Keratinocyte (primary cell): ENCODE measurements around the gene NCF2. TPM values are rescaled to one million over a fixed set of nuclear protein-coding genes. Genes with fewer than 3 reads are reported as not detected.
A peak's percentile ranks its signal among the peaks of the same experiment; 100 is the strongest.

ENCODE experiments used
- DNase-seq: peaks from one replicate; pipeline ENCODE4 v3.0.0-alpha.2; 2011; ENCODE audit warnings: low read depth, missing footprints, low spot score
- FAIRE-seq: peaks from 2 replicates; lab custom pipeline; 2011; peaks lifted over from hg19 to GRCh38; lab: Jason Lieb, UNC
- H2AFZ ChIP-seq: 2 replicates; pipeline ENCODE4 v1.6.0; 2012; ENCODE audit warnings: low read length, control low read depth, inconsistent platforms; ENCODE audit not compliant: control insufficient read depth
- H3K27ac ChIP-seq: 2 replicates; pipeline ENCODE4 v1.5.1; 2011; ENCODE audit warnings: low read length; ENCODE audit not compliant: control insufficient read depth, insufficient read depth
- H3K27me3 ChIP-seq: 3 replicates; pipeline ENCODE4 v1.6.0; 2011; ENCODE audit warnings: low read length; ENCODE audit not compliant: control insufficient read depth, insufficient read depth; ENCODE audit errors: extremely low read depth
- H3K36me3 ChIP-seq, 2 experiments: 2 replicates in 1 of 2; 3 replicates in 1 of 2; pipeline ENCODE4 v1.5.1; 2011; ENCODE audit warnings: low read length in 2 of 2, mild to moderate bottlenecking in 1 of 2; ENCODE audit not compliant: control insufficient read depth in 2 of 2, insufficient read depth in 2 of 2; ENCODE audit errors: extremely low read depth in 1 of 2
- H3K4me1 ChIP-seq: 3 replicates; pipeline ENCODE4 v1.5.1; 2011; ENCODE audit warnings: low read length; ENCODE audit not compliant: control insufficient read depth, insufficient read depth; ENCODE audit errors: extremely low read depth
- H3K4me2 ChIP-seq: 3 replicates; pipeline ENCODE4 v1.6.0; 2011; ENCODE audit warnings: low read depth, low read length; ENCODE audit not compliant: control insufficient read depth, insufficient read depth; ENCODE audit errors: extremely low read depth
- H3K4me3 ChIP-seq, 3 experiments: fragments of 200-600 bp in 1 of 3; sonication (generic) in 1 of 3; 2 replicates in 2 of 3; 3 replicates in 1 of 3; pipeline ENCODE4 v1.5.1; 2011 to 2016; ENCODE audit warnings: low read length in 3 of 3, mild to moderate bottlenecking in 3 of 3, control low read depth in 2 of 3, inconsistent platforms in 1 of 3, low read depth in 1 of 3, mixed read lengths in 1 of 3, mixed run types in 1 of 3, moderate library complexity in 1 of 3; ENCODE audit not compliant: control insufficient read depth in 2 of 3, insufficient read depth in 2 of 3; ENCODE audit errors: extremely low read depth in 1 of 3
- H3K79me2 ChIP-seq: 2 replicates; pipeline ENCODE4 v1.6.0; 2012; ENCODE audit warnings: low read length; ENCODE audit not compliant: control insufficient read depth, insufficient read depth
- H3K9ac ChIP-seq: 3 replicates; pipeline ENCODE4 v1.6.0; 2011; ENCODE audit warnings: low read length; ENCODE audit not compliant: control insufficient read depth, insufficient read depth; ENCODE audit errors: extremely low read depth
- H3K9me1 ChIP-seq: 3 replicates; pipeline ENCODE4 v1.6.0; 2011; ENCODE audit warnings: low read length; ENCODE audit not compliant: control insufficient read depth, insufficient read depth; ENCODE audit errors: extremely low read depth
- H3K9me3 ChIP-seq: 2 replicates; pipeline ENCODE4 v1.5.1; 2012; ENCODE audit warnings: low read depth, low read length; ENCODE audit not compliant: control insufficient read depth
- H4K20me1 ChIP-seq: 3 replicates; pipeline ENCODE4 v1.6.0; 2011; ENCODE audit warnings: low read length; ENCODE audit not compliant: control insufficient read depth, insufficient read depth; ENCODE audit errors: extremely low read depth
- CTCF ChIP-seq, 3 experiments: IDR thresholded peaks in 1 of 3; conservative IDR thresholded peaks in 1 of 3; optimal IDR thresholded peaks in 1 of 3; 2 replicates in 2 of 3; 3 replicates in 1 of 3; pipeline versions ENCODE3 to v1.5.1; 2011; ENCODE audit warnings: low read length in 3 of 3, mild to moderate bottlenecking in 3 of 3, moderate library complexity in 2 of 3, control low read depth in 1 of 3, inconsistent platforms in 1 of 3; ENCODE audit not compliant: insufficient read depth in 2 of 3; ENCODE audit errors: extremely low read depth in 1 of 3
- EZH2 ChIP-seq: IDR thresholded peaks from one replicate; pipeline ENCODE4 v1.6.1; 2012; ENCODE audit warnings: inconsistent platforms, mild to moderate bottlenecking, low read length, moderate library complexity
- dilution Hi-C: fragments of 300-500 bp; cut with MboI; formaldehyde crosslinking; loops from one replicate; pipeline ENCODE4 v1.7.0; 2020; ENCODE audit warnings: low sequenced_read_pairs; ENCODE audit not compliant: extremely low pct_ligation_motif_present
- polyA plus RNA-seq, 5 experiments: library from polyadenylated mRNA; depleted of rRNA in 3 of 5; stranded (reverse) in 3 of 5; stranded (forward) in 1 of 5; unstranded in 1 of 5; fragments of >200 nt; gene quantifications; 1 replicate in 1 of 5; 2 replicates in 3 of 5; 3 replicates in 1 of 5; pipeline versions ENCODE4 v1.2.1 to v1.2.3, GENCODE V29; 2011 to 2012; ENCODE audit warnings: missing spikeins in 2 of 5, low read depth in 1 of 5, low replicate concordance in 1 of 5

The NCF2 gene
- polyA plus RNA-seq, 1 donor (not counting 4 experiments of a cell fraction or from before 2014, with no cell fraction given), result 9.2 TPM

DNA sequence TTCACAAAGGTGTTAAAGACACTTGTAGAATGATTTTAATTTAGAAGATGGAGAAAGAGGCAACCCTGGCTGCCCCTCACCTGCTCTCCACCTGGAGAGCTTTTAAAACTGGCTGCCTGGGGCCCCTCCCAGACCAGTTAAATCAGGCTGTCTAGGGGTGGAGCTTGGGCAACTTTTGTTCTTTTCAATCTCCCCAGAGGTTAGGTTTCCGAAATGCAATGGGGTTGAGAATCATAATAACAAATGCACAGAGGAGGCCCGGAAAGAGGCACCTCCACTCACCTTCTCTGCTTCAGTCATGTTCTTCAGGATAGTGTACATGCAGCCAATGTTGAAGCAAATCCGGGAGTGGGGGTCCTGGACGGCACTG lies 400 bp downstream of the NCF2 start:
- H3K36me3 ChIP-seq, result no peaks in the 10 kb centered on the region
- H3K4me3 ChIP-seq, result peak overlapping the region; percentile 30 to 54 (median 39)
- DNase-seq (no peak), FAIRE-seq (no peak)
- peak overlapping the region; percentile 82 for H2AFZ ChIP-seq
- dilution Hi-C loops, result no loop called here
- H3K9me3 ChIP-seq, result no peaks in the 10 kb centered on the region
- no peaks in the 10 kb centered on the region for H4K20me1 ChIP-seq
- no peaks in the 10 kb centered on the region for H3K79me2 ChIP-seq
- no peak for TF ChIP-seq CTCF (optimal IDR thresholded peaks at IDR 0.05 in 1 of 3, IDR thresholded peaks at IDR 0.05 in 1 of 3, conservative IDR thresholded peaks at IDR 0.05 in 1 of 3; ENCODE audit: extremely low read depth in 1 of 3, insufficient read depth in 2 of 3, low read length in 3 of 3)
- no peak for TF ChIP-seq EZH2
- no peaks in the 10 kb centered on the region for H3K27me3 ChIP-seq
- H3K27ac ChIP-seq, result peak overlapping the region; percentile 70
- peak overlapping the region; percentile 54 for H3K9ac ChIP-seq
- H3K4me1 ChIP-seq, result peaks cover 14% of the 10 kb centered on the region
- H3K4me2 ChIP-seq, result peak overlapping the region; percentile 67
- H3K9me1 ChIP-seq, result no peaks in the 10 kb centered on the region

DNA sequence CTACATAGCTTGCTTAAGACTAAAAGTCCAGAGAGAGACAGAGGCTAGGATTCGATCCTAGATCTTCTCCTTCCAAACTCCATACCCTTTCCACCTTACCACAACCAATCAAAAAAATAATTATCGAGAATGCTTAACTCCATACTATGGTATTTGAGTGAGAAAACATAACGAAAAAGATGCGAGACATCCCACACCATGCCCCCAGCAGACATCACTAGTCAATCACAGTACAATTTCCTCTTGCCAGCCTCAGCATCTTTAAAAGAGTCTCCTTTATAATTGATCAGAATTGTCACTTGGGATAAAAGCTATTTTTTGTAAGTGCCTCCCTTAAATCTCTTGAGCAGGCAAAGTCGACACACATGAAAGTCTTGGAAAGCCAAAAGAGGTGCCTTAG lies 875 bp downstream of the NCF2 start:
- H3K4me3 ChIP-seq, result peak overlapping the region in 2 of 3 experiments; percentile 39 to 54
- no peaks in the 10 kb centered on the region for H3K79me2 ChIP-seq
- peak overlapping the region; percentile 67 for H3K4me2 ChIP-seq
- peaks cover 14% of the 10 kb centered on the region for H3K4me1 ChIP-seq
- no peak overlapping the region for H3K9ac ChIP-seq
- H3K36me3 ChIP-seq, result no peaks in the 10 kb centered on the region
- TF ChIP-seq CTCF (optimal IDR thresholded peaks at IDR 0.05 in 1 of 3, IDR thresholded peaks at IDR 0.05 in 1 of 3, conservative IDR thresholded peaks at IDR 0.05 in 1 of 3; ENCODE audit: extremely low read depth in 1 of 3, insufficient read depth in 2 of 3, low read length in 3 of 3) (no peak), EZH2 (no peak)
- no peak overlapping the region for H2AFZ ChIP-seq
- no peaks in the 10 kb centered on the region for H3K9me3 ChIP-seq
- H3K27ac ChIP-seq, result no peak overlapping the region
- H4K20me1 ChIP-seq, result no peaks in the 10 kb centered on the region
- FAIRE-seq (no peak), DNase-seq (no peak)
- dilution Hi-C loops, result no loop called here
- H3K9me1 ChIP-seq, result no peaks in the 10 kb centered on the region
- H3K27me3 ChIP-seq, result no peaks in the 10 kb centered on the region
